CD4-positive, alpha-beta T cell (primary cell): Measurements from ENCODE around the gene OR10H1. TPM values are rescaled to one million over a fixed set of nuclear protein-coding genes. Genes with fewer than 3 reads are reported as not detected.
"Not testable (repeated sequence)": the region's sequence is repeated elsewhere in the genome, so short reads cannot be mapped to it uniquely, and the experiment has no call there.

Source experiments
- ATAC-seq: fragments of 200-7000 bp; cut with Tn5 transposase; one replicate; pipeline ENCODE4 v1.10.0; 2022; ENCODE audit warnings: mild to moderate bottlenecking; ENCODE audit not compliant: poor library complexity
- CTCF ChIA-PET: fragments of 350-600 bp; sonication (Branson Sonifier 250); formaldehyde crosslinking; loops from one replicate; lab custom pipeline; 2021; ENCODE audit warnings: antibody characterized with exemption, inconsistent platforms; lab: Charles Lee
- POLR2A ChIA-PET: fragments of 350-600 bp; sonication (Branson Sonifier 250); formaldehyde crosslinking; loops from one replicate; lab custom pipeline; 2021; ENCODE audit warnings: antibody characterized with exemption, inconsistent platforms; lab: Charles Lee
- DNase-seq, 14 experiments: peaks; one replicate each; pipeline ENCODE4 v3.0.0-alpha.2; 2013 to 2020; ENCODE audit warnings: mixed read lengths in 2 of 14
- H3K27ac ChIP-seq, 2 donors: one replicate each; pipeline versions ENCODE4 v1.5.1 to v1.7.0; 2013; ENCODE audit warnings: low read length in 2 of 2, low read depth in 1 of 2, mild to moderate bottlenecking in 1 of 2
- H3K27me3 ChIP-seq, 2 experiments: 1 replicate in 1 of 2; 2 replicates in 1 of 2; pipeline versions ENCODE4 v1.6.1 to v1.7.0; 2013; ENCODE audit warnings: low read length in 2 of 2, control low read depth in 1 of 2, mild to moderate bottlenecking in 1 of 2, moderate library complexity in 1 of 2; ENCODE audit not compliant: insufficient read depth in 2 of 2, control insufficient read depth in 1 of 2
- H3K36me3 ChIP-seq: one replicate; pipeline ENCODE4 v1.6.1; 2013; ENCODE audit warnings: low read length, control low read depth; ENCODE audit not compliant: insufficient read depth
- H3K4me1 ChIP-seq: one replicate; pipeline ENCODE4 v1.6.1; 2013; ENCODE audit warnings: low read length, control low read depth; ENCODE audit not compliant: insufficient read depth
- H3K4me3 ChIP-seq: one replicate; pipeline ENCODE4 v1.5.1; 2013; ENCODE audit warnings: mild to moderate bottlenecking, low read length, moderate library complexity
- H3K9me3 ChIP-seq, 2 experiments: 1 replicate in 1 of 2; 2 replicates in 1 of 2; pipeline versions ENCODE4 v1.6.1 to v1.7.0; 2013; ENCODE audit warnings: low read length in 2 of 2, mild to moderate bottlenecking in 2 of 2, control low read depth in 1 of 2, moderate library complexity in 1 of 2; ENCODE audit not compliant: control insufficient read depth in 1 of 2, insufficient read depth in 1 of 2
- H3K27ac Mint-ChIP-seq: one replicate; pipeline ENCODE4 v1.8.0; 2020; ENCODE audit warnings: mixed read lengths
- H3K27me3 Mint-ChIP-seq: one replicate; pipeline ENCODE4 v1.8.0; 2021; ENCODE audit warnings: mixed read lengths
- H3K36me3 Mint-ChIP-seq: one replicate; pipeline ENCODE4 v1.8.0; 2021; ENCODE audit warnings: low read depth, mixed read lengths
- H3K4me1 Mint-ChIP-seq: one replicate; pipeline ENCODE4 v1.8.0; 2021; ENCODE audit warnings: low read depth, mixed read lengths
- H3K4me3 Mint-ChIP-seq: one replicate; pipeline ENCODE4 v1.8.0; 2020; ENCODE audit warnings: mild to moderate bottlenecking, mixed read lengths
- H3K9me3 Mint-ChIP-seq: one replicate; pipeline ENCODE4 v1.8.0; 2020; ENCODE audit warnings: mixed read lengths
- intact Hi-C, 2 experiments: fragments of 100-400 bp; cut with DNase I in 1 of 2; cut with micrococcal nuclease in 1 of 2; formaldehyde crosslinking; loops; one replicate each; pipeline versions ENCODE4 v1.15.1 to v1.9.0; 2023 to 2025; cut with DNase I, micrococcal nuclease
- total RNA-seq, 174 experiments: library from RNA in 2 of 174; stranded (reverse) in 2 of 174; gene quantifications; one replicate each; pipeline ENCODE4 v1.2.3 and lab custom pipeline; 2021 to 2026
- TF ChIP-seq, protein P1 (sequence below): fragments of 200-600 bp; IDR thresholded peaks from one replicate; pipeline ENCODE4 v1.8.0; 2022; ENCODE audit warnings: antibody characterized with exemption, mild to moderate bottlenecking

Gene OR10H1
- total RNA-seq, 2 experiments from 2014 or later = 0.08 TPM; not detected in 1

DNA sequence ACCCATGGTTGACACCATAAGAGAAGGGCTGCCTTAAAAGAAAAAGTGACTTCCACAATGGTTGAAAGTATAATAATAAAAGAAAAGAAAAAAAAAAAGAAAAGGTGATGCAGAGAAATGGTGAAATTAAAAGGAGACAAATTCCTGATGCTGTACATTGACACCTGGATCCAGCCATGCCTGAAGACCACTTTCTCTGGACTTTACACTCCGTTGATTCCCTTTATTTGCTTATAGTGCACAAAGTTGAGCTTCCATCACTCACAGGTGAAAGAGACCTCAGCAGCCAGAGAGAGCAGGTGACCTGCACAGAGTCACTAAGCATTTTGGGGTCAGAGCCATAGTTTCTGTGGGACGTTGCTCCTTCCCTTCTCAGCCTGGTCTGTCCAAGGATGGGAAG, 40.2 kb downstream of the OR10H1 start:
- DNase-seq (no peak), ATAC-seq (no peak)
- ChIA-PET CTCF (no interaction called here), POLR2A (no interaction called here)
- Mint-ChIP-seq H3K9me3 (no peaks in the 10 kb centered on the region), H3K27me3 (peaks cover 51% of the 10 kb centered on the region), H3K4me1 (no peaks in the 10 kb centered on the region), H3K4me3 (no peak overlapping the region), H3K27ac (no peak overlapping the region), H3K36me3 (no peaks in the 10 kb centered on the region)
- H3K4me1 ChIP-seq = no peaks in the 10 kb centered on the region
- H3K4me3 ChIP-seq = no peak overlapping the region
- TF ChIP-seq, protein P1, sequence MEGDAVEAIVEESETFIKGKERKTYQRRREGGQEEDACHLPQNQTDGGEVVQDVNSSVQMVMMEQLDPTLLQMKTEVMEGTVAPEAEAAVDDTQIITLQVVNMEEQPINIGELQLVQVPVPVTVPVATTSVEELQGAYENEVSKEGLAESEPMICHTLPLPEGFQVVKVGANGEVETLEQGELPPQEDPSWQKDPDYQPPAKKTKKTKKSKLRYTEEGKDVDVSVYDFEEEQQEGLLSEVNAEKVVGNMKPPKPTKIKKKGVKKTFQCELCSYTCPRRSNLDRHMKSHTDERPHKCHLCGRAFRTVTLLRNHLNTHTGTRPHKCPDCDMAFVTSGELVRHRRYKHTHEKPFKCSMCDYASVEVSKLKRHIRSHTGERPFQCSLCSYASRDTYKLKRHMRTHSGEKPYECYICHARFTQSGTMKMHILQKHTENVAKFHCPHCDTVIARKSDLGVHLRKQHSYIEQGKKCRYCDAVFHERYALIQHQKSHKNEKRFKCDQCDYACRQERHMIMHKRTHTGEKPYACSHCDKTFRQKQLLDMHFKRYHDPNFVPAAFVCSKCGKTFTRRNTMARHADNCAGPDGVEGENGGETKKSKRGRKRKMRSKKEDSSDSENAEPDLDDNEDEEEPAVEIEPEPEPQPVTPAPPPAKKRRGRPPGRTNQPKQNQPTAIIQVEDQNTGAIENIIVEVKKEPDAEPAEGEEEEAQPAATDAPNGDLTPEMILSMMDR = no peak
- H3K9me3 ChIP-seq = peaks cover 0 to 4% of the 10 kb centered on the region in 2 experiments
- peaks cover 19 to 28% of the 10 kb centered on the region in 2 experiments for H3K27me3 ChIP-seq
- no peaks in the 10 kb centered on the region for H3K36me3 ChIP-seq
- H3K27ac ChIP-seq = no peak overlapping the region
- intact Hi-C loops = no loop called here

DNA sequence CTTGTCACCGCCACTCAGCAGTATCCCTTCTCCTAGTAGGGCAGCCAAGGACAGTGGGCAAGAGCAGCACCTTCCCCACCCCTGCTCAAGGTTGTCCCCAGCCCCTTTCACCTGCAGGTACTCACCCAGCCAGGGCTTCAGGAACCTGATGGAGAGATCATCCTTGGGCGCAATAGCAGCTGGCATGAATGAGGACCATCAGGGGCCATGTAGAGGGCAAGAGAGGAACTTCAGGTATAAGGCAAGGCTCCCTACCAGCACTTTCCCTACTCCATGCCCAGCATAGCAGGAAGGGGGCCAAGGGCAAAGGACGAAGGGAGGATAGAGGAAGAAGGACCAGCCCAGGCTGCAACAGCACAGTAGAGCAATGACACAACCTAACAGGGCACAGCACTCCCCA, 41.3 kb downstream of the OR10H1 start:
- H3K4me1 Mint-ChIP-seq, H3K9me3 Mint-ChIP-seq, H3K4me3 Mint-ChIP-seq, H3K36me3 Mint-ChIP-seq, ATAC-seq, CTCF ChIA-PET, H3K27ac ChIP-seq, H3K4me3 ChIP-seq, DNase-seq, intact Hi-C loops, H3K4me1 ChIP-seq, POLR2A ChIA-PET, H3K36me3 ChIP-seq, H3K27ac Mint-ChIP-seq, H3K9me3 ChIP-seq: not testable (repeated sequence)
- peaks cover 19 to 39% of the 10 kb centered on the region in 2 experiments for H3K27me3 ChIP-seq
- H3K27me3 Mint-ChIP-seq = peaks cover 59% of the 10 kb centered on the region

DNA sequence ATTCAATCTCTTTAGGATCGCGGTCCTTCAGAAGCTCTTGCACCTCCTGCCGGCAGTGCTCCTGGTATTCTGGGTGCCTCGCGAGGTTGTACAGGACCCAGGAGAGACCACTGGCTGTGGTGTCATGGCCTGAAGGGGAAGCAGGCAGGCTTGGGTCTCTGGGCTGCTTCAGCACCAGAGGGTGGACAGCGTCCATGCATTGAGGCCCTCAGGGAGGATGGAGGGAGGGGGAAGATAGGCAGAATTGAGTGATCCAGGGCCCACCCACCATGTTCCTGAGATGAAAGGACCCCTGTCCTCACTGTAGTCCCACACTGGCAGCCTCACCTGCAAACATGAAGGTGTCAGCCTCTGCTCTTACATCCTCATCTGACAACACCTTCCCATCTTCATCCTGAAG, 45.9 kb downstream of the OR10H1 start:
- Histone ChIP-seq H3K9me3 (peaks cover 0 to 4% of the 10 kb centered on the region in 2 experiments), H3K4me3 (no peak overlapping the region), H3K27me3 (peaks cover 13 to 38% of the 10 kb centered on the region in 2 experiments), H3K27ac (no peak overlapping the region), H3K4me1 (no peaks in the 10 kb centered on the region), H3K36me3 (no peaks in the 10 kb centered on the region)
- intact Hi-C loops = no loop called here
- Mint-ChIP-seq H3K27me3 (peaks cover 60% of the 10 kb centered on the region), H3K4me1 (no peaks in the 10 kb centered on the region), H3K27ac (no peak overlapping the region), H3K36me3 (no peaks in the 10 kb centered on the region), H3K9me3 (no peaks in the 10 kb centered on the region), H3K4me3 (no peak overlapping the region)
- CTCF ChIA-PET = no interaction called here
- ATAC-seq (no peak), DNase-seq (peak in 1 of 14 experiments; percentile 4)
- POLR2A ChIA-PET = no interaction called here
- TF ChIP-seq, protein P1 = no peak

DNA sequence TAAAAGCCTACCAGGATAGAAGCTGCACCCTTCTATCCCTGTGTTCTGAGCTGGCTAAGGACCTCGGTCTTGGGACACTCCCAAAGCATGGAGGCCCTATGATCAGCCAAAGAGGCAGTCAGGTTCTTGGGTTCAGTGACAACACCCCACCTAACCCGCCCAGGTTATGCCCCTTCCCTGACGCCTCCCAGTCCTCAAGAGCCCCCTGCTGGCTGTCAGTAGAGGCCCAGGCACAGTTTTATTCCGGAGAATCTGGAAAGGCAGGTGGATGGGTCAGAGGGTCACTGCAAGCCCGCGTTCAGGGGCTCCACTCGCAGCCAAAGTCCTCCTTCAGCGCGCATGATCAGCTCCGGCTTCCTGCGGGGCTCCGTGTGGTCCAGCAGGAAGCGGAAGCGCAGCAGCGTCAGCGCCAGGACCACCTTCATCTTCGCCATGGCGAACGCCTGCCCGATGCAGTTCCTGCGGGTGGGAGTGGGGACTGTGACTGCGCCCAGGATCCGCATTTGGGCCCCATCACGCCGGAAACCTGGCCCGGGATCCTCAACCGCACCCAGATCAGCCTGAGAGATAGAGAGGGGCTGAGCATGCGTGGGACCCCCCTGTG, 55.4 kb downstream of the OR10H1 start:
- peaks cover 5% of the 10 kb centered on the region for H3K9me3 Mint-ChIP-seq
- H3K27me3 ChIP-seq = peaks cover 34 to 52% of the 10 kb centered on the region in 2 experiments
- DNase-seq (no peak), ATAC-seq (no peak)
- TF ChIP-seq, protein P1 = no peak
- intact Hi-C loops = no loop called here
- no peak overlapping the region for H3K27ac Mint-ChIP-seq
- H3K4me1 Mint-ChIP-seq = no peaks in the 10 kb centered on the region
- H3K4me1 ChIP-seq = no peaks in the 10 kb centered on the region
- ChIA-PET POLR2A (no interaction called here), CTCF (no interaction called here)
- H3K36me3 ChIP-seq = no peaks in the 10 kb centered on the region
- peaks cover 0 to 8% of the 10 kb centered on the region in 2 experiments for H3K9me3 ChIP-seq
- no peak overlapping the region for H3K4me3 ChIP-seq
- no peaks in the 10 kb centered on the region for H3K36me3 Mint-ChIP-seq
- H3K27me3 Mint-ChIP-seq = peaks cover 78% of the 10 kb centered on the region
- no peak overlapping the region for H3K4me3 Mint-ChIP-seq
- no peak overlapping the region for H3K27ac ChIP-seq
